ENCODE results near the gene SAMHD1. TPM values are rescaled to one million over a fixed set of nuclear protein-coding genes. Genes with fewer than 3 reads are reported as not detected.

The SAMHD1 gene
- total and polyA plus RNA-seq, 4 donors, result 14.7 to 51.2 (median 27.7) TPM

- Histone ChIP-seq H3K27ac (ENCODE audit: low read depth in 1 of 2, low read length in 2 of 2) (no peak overlapping the region), H3K27me3 (ENCODE audit: control insufficient read depth in 4 of 4, insufficient read depth in 4 of 4, low read length in 3 of 4) (no peaks in the 10 kb centered on the region), H3K9ac (ENCODE audit: low read depth in 1 of 2, low read length in 2 of 2) (no peak overlapping the region), H3K4me1 (ENCODE audit: control insufficient read depth in 4 of 4, insufficient read depth in 4 of 4, low read length in 3 of 4) (peaks cover 3 to 14% (median 4%) of the 10 kb centered on the region in 4 donors), H3K4me3 (ENCODE audit: low read depth in 1 of 3, low read length in 3 of 3) (no peak overlapping the region), H3K36me3 (ENCODE audit: control insufficient read depth in 4 of 4, insufficient read depth in 3 of 4, low read depth in 1 of 4, low read length in 3 of 4) (no peaks in the 10 kb centered on the region), H3K9me3 (ENCODE audit: control insufficient read depth in 4 of 4, low read length in 3 of 4) (no peaks in the 10 kb centered on the region)
- 74% methylated on average over 9 of the region's 9 CpGs for WGBS
- TF ChIP-seq CTCF (IDR thresholded peaks at IDR 0.05; ENCODE audit: low read depth, low read length, missing input control) (no peak), HNF4A (conservative IDR thresholded peaks at IDR 0.05) (no peak), REST (IDR thresholded peaks at IDR 0.05) (no peak), RAD21 (IDR thresholded peaks at IDR 0.05) (no peak), ATF3 (IDR thresholded peaks at IDR 0.05) (no peak), SP1 (IDR thresholded peaks at IDR 0.05) (no peak), RXRA (IDR thresholded peaks at IDR 0.05) (no peak), YY1 (IDR thresholded peaks at IDR 0.05) (no peak)
- no peak for DNase-seq (ENCODE audit: low spot score)
Observed at GRCh38 chr20:36865076-36865860, 86.2 kb downstream of the SAMHD1 start.

- 3% methylated on average over 129 of the region's 129 CpGs for WGBS
- H3K36me3 ChIP-seq (ENCODE audit: control insufficient read depth in 4 of 4, insufficient read depth in 3 of 4, low read depth in 1 of 4, low read length in 3 of 4), result no peaks in the 10 kb centered on the region
- no peaks in the 10 kb centered on the region for H3K9me3 ChIP-seq (ENCODE audit: control insufficient read depth in 4 of 4, low read length in 3 of 4)
- H3K4me3 ChIP-seq (ENCODE audit: low read depth in 1 of 3, low read length in 3 of 3), result peak overlapping the region in 1 of 3 donors; percentile 62
- H3K27me3 ChIP-seq (ENCODE audit: control insufficient read depth in 4 of 4, insufficient read depth in 4 of 4, low read length in 3 of 4), result no peaks in the 10 kb centered on the region
- no peak for DNase-seq (ENCODE audit: low spot score)
- TF ChIP-seq EGR1 (IDR thresholded peaks at IDR 0.05; ENCODE audit: low read depth in 2 of 2) (no peak), NR2F2 (IDR thresholded peaks at IDR 0.05) (no peak), ATF3 (IDR thresholded peaks at IDR 0.05) (no peak), SP1 (IDR thresholded peaks at IDR 0.05) (no peak), CTCF (IDR thresholded peaks at IDR 0.05; ENCODE audit: low read depth, low read length, missing input control) (no peak), REST (IDR thresholded peaks at IDR 0.05) (no peak), ZBTB33 (IDR thresholded peaks at IDR 0.05) (no peak), YY1 (IDR thresholded peaks at IDR 0.05) (no peak), RAD21 (IDR thresholded peaks at IDR 0.05) (no peak), TAF1 (conservative IDR thresholded peaks at IDR 0.05) (no peak)
- H3K27ac ChIP-seq (ENCODE audit: low read depth in 1 of 2, low read length in 2 of 2), result no peak overlapping the region
- no peak overlapping the region for H3K9ac ChIP-seq (ENCODE audit: low read depth in 1 of 2, low read length in 2 of 2)
- H3K4me1 ChIP-seq (ENCODE audit: control insufficient read depth in 4 of 4, insufficient read depth in 4 of 4, low read length in 3 of 4), result peaks cover 3 to 14% (median 4%) of the 10 kb centered on the region in 4 donors
Observed at GRCh38 chr20:36862857-36863668, 88.4 kb downstream of the SAMHD1 start.
